Activated naive CD4-positive, alpha-beta T cell treated with anti-CD3 and anti-CD28 coated beads, Interleukin-2, amount 10 ng/mL, durations not matched to agents 7 days and 5 days (primary cell): ENCODE measurements around the gene PRSS16.
"Not testable (repeated sequence)": the region's sequence is repeated elsewhere in the genome, so short reads cannot be mapped to it uniquely, and the experiment has no call there.

Experiments used
- CTCF ChIA-PET: fragments of 350-600 bp; sonication (Branson Sonifier 250); formaldehyde crosslinking; loops from one replicate; lab custom pipeline; 2021; ENCODE audit warnings: antibody characterized with exemption; lab: Charles Lee
- DNase-seq: peaks from one replicate; pipeline ENCODE4 v3.0.0-alpha.2; 2020
- H3K27ac Mint-ChIP-seq: one replicate; pipeline ENCODE4 v1.8.0; 2021; ENCODE audit warnings: mild to moderate bottlenecking, moderate library complexity, mixed read lengths
- H3K27me3 Mint-ChIP-seq: one replicate; pipeline ENCODE4 v1.8.0; 2021; ENCODE audit warnings: mild to moderate bottlenecking, mixed read lengths
- H3K36me3 Mint-ChIP-seq: one replicate; pipeline ENCODE4 v1.8.0; 2021; ENCODE audit warnings: mixed read lengths
- H3K4me1 Mint-ChIP-seq: one replicate; pipeline ENCODE4 v1.8.0; 2021; ENCODE audit warnings: mixed read lengths
- H3K4me3 Mint-ChIP-seq: one replicate; pipeline ENCODE4 v1.8.0; 2021; ENCODE audit warnings: mild to moderate bottlenecking, moderate library complexity, mixed read lengths
- H3K9me3 Mint-ChIP-seq: one replicate; pipeline ENCODE4 v1.8.0; 2021; ENCODE audit warnings: mixed read lengths

Gene PRSS16

DNA sequence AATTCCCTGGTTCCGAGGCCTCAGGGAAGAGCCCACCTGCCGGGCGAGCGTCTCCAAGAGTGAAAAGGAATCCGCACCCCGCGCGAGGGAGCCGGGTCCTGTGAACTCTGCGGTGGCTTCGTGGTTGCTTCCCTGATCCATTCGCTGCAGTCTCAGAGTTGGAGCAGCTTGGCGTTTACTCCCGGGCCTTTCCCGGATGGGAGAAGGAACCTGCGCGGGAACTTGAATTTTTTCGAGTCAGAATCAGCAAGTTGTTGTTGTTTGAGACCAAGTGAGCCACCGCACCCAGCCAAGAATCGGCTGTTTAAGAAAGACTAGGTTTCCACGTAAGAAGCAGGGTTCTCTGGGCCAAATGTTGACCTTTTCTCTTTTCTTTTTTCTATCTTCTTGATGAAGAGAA lies 12.9 kb downstream of the PRSS16 start:
- Mint-ChIP-seq H3K9me3 (peaks cover 3% of the 10 kb centered on the region), H3K36me3 (no peaks in the 10 kb centered on the region), H3K4me3 (no peak overlapping the region), H3K27me3 (peaks cover 78% of the 10 kb centered on the region), H3K27ac (no peak overlapping the region), H3K4me1 (peaks cover 6% of the 10 kb centered on the region)
- CTCF ChIA-PET, result interaction anchor here (0.6 kb wide), 1 partner anchor 21 kb away, joined by 3 read pairs; no protein-coding TSS in a partner anchor
- DNase-seq, result no peak

GRCh38 chr6:27260836-27261375 lies 13.4 kb downstream of the PRSS16 start:
- Mint-ChIP-seq H3K36me3 (no peaks in the 10 kb centered on the region), H3K27ac (no peak overlapping the region), H3K9me3 (peaks cover 3% of the 10 kb centered on the region), H3K4me3 (no peak overlapping the region), H3K4me1 (peaks cover 6% of the 10 kb centered on the region), H3K27me3 (peaks cover 73% of the 10 kb centered on the region)
- no peak for DNase-seq
- CTCF ChIA-PET, result interaction anchor here (0.6 kb wide), 1 partner anchor 20 kb away, joined by 3 read pairs; no protein-coding TSS in a partner anchor

DNA sequence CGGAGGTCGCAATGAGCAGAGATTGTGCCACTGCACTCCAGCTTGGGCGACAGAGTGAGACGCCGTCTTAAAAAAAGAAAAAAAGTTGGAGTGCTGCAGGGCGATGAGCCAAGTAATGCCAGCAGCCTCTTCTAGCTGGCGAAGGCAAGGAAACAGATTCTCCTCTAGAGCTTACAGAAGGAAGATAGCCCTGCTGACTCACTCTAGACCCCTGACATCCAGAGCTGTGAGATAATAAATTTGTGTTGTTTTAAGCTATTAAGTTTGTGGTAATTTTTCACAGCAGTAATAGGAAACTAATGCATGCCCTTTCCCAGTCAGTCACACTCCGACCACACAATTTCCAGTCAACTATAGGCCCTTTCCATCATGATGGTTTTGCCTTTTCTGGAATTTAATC lies 16.4 kb downstream of the PRSS16 start:
- no peak overlapping the region for H3K4me3 Mint-ChIP-seq
- no peak for DNase-seq
- CTCF ChIA-PET, result no interaction called here

DNA sequence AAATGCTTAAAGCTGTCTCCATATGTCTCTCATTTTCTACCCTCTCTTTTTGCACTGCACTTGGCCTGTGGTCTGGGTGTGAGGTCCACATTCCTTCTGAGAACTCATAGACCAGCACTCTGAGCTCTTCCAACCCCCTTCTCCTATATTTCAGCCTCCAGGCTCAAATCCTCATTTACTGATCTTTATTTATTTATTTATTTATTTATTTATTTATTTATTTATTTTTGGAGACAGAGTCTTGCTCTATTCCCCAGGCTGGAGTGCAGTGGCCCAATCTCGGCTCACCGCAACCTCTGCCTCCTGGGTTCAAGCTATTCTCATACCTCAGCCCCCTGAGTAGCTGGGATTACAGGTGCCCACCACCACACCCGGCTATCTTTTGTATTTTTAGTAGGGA lies 19.5 kb downstream of the PRSS16 start:
- CTCF ChIA-PET, H3K27ac Mint-ChIP-seq, H3K4me1 Mint-ChIP-seq, H3K4me3 Mint-ChIP-seq, H3K9me3 Mint-ChIP-seq, DNase-seq, H3K36me3 Mint-ChIP-seq: not testable (repeated sequence)
- peaks cover 57% of the 10 kb centered on the region for H3K27me3 Mint-ChIP-seq

More for the DNA sequence above, 16.4 kb downstream of the PRSS16 start:
- Mint-ChIP-seq H3K27me3 (peaks cover 69% of the 10 kb centered on the region), H3K27ac (no peak overlapping the region), H3K4me1 (peaks cover 6% of the 10 kb centered on the region), H3K36me3 (no peaks in the 10 kb centered on the region), H3K9me3 (no peaks in the 10 kb centered on the region)

- Mint-ChIP-seq H3K27me3 (peaks cover 53% of the 10 kb centered on the region), H3K36me3 (no peaks in the 10 kb centered on the region), H3K9me3 (no peaks in the 10 kb centered on the region), H3K4me1 (no peaks in the 10 kb centered on the region), H3K4me3 (no peak overlapping the region), H3K27ac (no peak overlapping the region)
- CTCF ChIA-PET, result no interaction called here
- no peak for DNase-seq
These were observed 20.4 kb downstream of the PRSS16 start for GRCh38 chr6:27267857-27268434.

- Mint-ChIP-seq H3K9me3 (no peaks in the 10 kb centered on the region), H3K27ac (no peak overlapping the region), H3K4me1 (no peaks in the 10 kb centered on the region), H3K36me3 (no peaks in the 10 kb centered on the region), H3K27me3 (peaks cover 55% of the 10 kb centered on the region), H3K4me3 (no peak overlapping the region)
- DNase-seq, result no peak
- CTCF ChIA-PET, result no interaction called here
These were observed 21.3 kb downstream of the PRSS16 start for GRCh38 chr6:27268803-27269202.

- CTCF ChIA-PET, result no interaction called here
These were observed 26.3 kb downstream of the PRSS16 start for GRCh38 chr6:27273783-27274182.

DNA sequence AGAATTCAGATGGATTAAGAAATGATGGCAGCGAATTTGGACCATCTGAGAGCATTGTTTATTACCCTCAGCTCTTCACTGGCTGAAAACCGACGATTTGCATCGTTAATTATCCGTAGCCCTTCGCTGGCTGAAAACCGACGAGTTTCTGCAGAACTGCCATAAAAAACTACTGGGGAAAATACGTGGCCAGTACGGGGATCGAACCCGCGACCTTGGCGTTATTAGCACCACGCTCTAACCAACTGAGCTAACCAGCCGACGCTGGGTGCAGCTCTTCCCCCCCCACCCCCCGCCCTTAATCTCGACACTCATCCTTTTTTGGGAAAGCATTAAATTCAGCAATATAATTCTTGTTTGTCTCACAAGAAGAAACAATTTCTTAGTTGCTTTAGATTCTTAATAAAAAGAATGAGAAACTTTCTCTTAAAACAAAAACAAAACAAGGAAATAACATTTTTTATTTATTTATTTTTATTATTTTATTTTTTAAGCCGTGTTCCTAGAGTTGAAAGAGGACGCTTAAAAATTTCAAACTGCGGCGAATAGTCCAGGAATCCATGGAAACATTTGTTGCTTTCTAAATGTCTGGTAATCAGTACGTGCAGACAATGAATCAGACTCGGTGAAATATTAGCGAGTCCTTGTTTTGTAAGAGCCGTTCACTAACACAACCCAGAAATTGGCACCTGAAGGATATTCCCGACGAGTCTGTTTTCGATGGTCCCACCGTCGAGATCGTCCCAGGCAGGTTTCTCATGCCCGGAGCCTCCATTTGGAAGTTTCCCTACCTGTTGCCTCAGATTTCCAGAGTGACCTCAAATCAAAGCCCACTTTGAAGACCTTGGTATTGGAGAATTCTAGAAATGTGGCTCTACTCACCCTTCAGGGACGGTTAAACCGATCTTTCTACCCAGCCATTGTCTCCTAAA lies 27.8 kb downstream of the PRSS16 start:
- H3K4me3 Mint-ChIP-seq, result no peak overlapping the region
- peaks cover 4% of the 10 kb centered on the region for H3K36me3 Mint-ChIP-seq
- CTCF ChIA-PET, result no interaction called here
- no peak for DNase-seq
- H3K27ac Mint-ChIP-seq, result peak overlapping the region; percentile 42
- peaks cover 7% of the 10 kb centered on the region for H3K9me3 Mint-ChIP-seq
- peaks cover 7% of the 10 kb centered on the region for H3K4me1 Mint-ChIP-seq
- H3K27me3 Mint-ChIP-seq, result peaks cover 69% of the 10 kb centered on the region

More at GRCh38 chr6:27273783-27274182, 26.3 kb downstream of the PRSS16 start:
- Mint-ChIP-seq H3K4me1 (no peaks in the 10 kb centered on the region), H3K9me3 (peaks cover 7% of the 10 kb centered on the region), H3K36me3 (no peaks in the 10 kb centered on the region), H3K27me3 (peaks cover 66% of the 10 kb centered on the region), H3K4me3 (no peak overlapping the region), H3K27ac (no peak overlapping the region)
- no peak for DNase-seq

- peaks cover 8% of the 10 kb centered on the region for H3K36me3 Mint-ChIP-seq
- peaks cover 14% of the 10 kb centered on the region for H3K9me3 Mint-ChIP-seq
- H3K27me3 Mint-ChIP-seq, result peaks cover 79% of the 10 kb centered on the region
- H3K4me3 Mint-ChIP-seq, result no peak overlapping the region
- CTCF ChIA-PET, result no interaction called here
- H3K27ac Mint-ChIP-seq, result no peak overlapping the region
- no peak for DNase-seq
- peaks cover 7% of the 10 kb centered on the region for H3K4me1 Mint-ChIP-seq
These were observed 32.1 kb downstream of the PRSS16 start for GRCh38 chr6:27279513-27280063.

- no peak for DNase-seq
- CTCF ChIA-PET, result no interaction called here
- peak overlapping the region; percentile 23 for H3K4me3 Mint-ChIP-seq
- H3K9me3 Mint-ChIP-seq, result peaks cover 14% of the 10 kb centered on the region
- peak overlapping the region; percentile 19 for H3K27ac Mint-ChIP-seq
- H3K27me3 Mint-ChIP-seq, result peaks cover 80% of the 10 kb centered on the region
- peaks cover 7% of the 10 kb centered on the region for H3K4me1 Mint-ChIP-seq
- peaks cover 11% of the 10 kb centered on the region for H3K36me3 Mint-ChIP-seq
These were observed 32.6 kb downstream of the PRSS16 start for GRCh38 chr6:27280064-27280539.

DNA sequence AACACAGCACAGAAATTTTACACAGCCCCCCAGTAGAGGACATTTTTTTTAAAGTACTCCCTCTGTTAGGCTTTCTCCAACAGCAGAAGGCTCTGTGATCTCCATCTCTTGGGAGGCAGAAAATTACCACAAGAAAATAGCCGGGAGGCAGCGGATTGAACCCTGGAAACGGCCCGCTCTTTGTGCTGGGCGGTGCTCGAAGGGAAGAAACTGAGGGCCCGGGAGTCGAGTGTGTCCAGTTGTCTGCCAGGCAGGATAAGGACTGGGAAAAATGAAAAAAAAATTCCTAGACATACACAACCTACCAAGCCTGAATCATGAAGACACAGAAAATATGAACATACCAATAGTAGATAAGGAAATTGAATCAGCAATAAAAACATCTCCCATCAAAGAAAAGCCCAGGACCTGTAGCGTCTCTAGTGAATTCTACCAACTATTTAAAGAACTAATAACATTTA lies 33.1 kb downstream of the PRSS16 start:
- Mint-ChIP-seq H3K36me3 (peaks cover 11% of the 10 kb centered on the region), H3K27me3 (peaks cover 80% of the 10 kb centered on the region), H3K4me3 (no peak overlapping the region), H3K4me1 (peaks cover 7% of the 10 kb centered on the region), H3K27ac (peak overlapping the region; percentile 53), H3K9me3 (peaks cover 18% of the 10 kb centered on the region)
- CTCF ChIA-PET, result interaction anchor here (0.6 kb wide), 1 partner anchor 20 kb away, joined by 3 read pairs; no protein-coding TSS in a partner anchor
- DNase-seq, result no peak

- CTCF ChIA-PET, result interaction anchor here (0.6 kb wide), 1 partner anchor 21 kb away, joined by 3 read pairs; no protein-coding TSS in a partner anchor
- peaks cover 81% of the 10 kb centered on the region for H3K27me3 Mint-ChIP-seq
These were observed 33.6 kb downstream of the PRSS16 start for GRCh38 chr6:27281105-27281539.

GRCh38 chr6:27281569-27281968 lies 34.1 kb downstream of the PRSS16 start:
- no peak for DNase-seq
- Mint-ChIP-seq H3K27me3 (peaks cover 81% of the 10 kb centered on the region), H3K4me1 (peaks cover 7% of the 10 kb centered on the region), H3K9me3 (peaks cover 23% of the 10 kb centered on the region), H3K36me3 (peaks cover 13% of the 10 kb centered on the region), H3K4me3 (no peak overlapping the region), H3K27ac (no peak overlapping the region)
- CTCF ChIA-PET, result no interaction called here

More at GRCh38 chr6:27281105-27281539, 33.6 kb downstream of the PRSS16 start:
- Mint-ChIP-seq H3K36me3 (peaks cover 13% of the 10 kb centered on the region), H3K4me1 (peaks cover 7% of the 10 kb centered on the region), H3K4me3 (no peak overlapping the region), H3K27ac (no peak overlapping the region), H3K9me3 (peaks cover 21% of the 10 kb centered on the region)
- no peak for DNase-seq

DNA sequence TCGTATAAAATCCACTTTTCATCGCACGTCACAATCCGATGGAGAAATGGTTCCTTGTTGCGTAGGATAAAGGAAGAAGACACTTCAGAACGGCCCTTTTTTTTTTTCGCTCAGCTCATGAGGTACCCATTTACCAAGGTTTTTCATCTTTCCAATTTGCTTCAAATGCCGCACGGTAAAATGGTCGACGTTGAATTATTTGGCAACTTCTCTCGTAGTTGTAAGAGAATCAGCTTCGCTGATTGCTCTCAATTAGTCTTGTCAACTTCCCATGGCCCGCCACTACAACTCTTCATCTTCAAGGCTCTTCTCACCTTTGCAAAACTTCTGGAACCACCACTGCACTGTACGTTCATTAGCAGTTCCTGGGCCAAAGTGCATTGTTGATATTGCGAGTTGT lies 35.8 kb downstream of the PRSS16 start:
- Mint-ChIP-seq H3K9me3 (peaks cover 18% of the 10 kb centered on the region), H3K36me3 (peaks cover 14% of the 10 kb centered on the region), H3K27me3 (peaks cover 92% of the 10 kb centered on the region), H3K4me1 (peaks cover 7% of the 10 kb centered on the region), H3K4me3 (peak overlapping the region; percentile 30), H3K27ac (peak overlapping the region; percentile 79)
- CTCF ChIA-PET, result no interaction called here
- no peak for DNase-seq
